ENCODE results near the gene CHD6.

Gene CHD6

GRCh38 chr20:41366546-41367392, 251.4 kb downstream of the CHD6 start, which contains the start of gene EMILIN3:
Gene EMILIN3, minus strand, starts transcription at chr20:41366818. Its CDS starts 184 bp downstream, at chr20:41366634.
- no peak for DNase-seq (ENCODE audit: low spot score)

- no peak for DNase-seq (ENCODE audit: low spot score)
Measured at GRCh38 chr20:41365777-41366545, 252.2 kb downstream of the CHD6 start.

- DNase-seq (ENCODE audit: low spot score) = no peak
Measured at GRCh38 chr20:41364967-41365765, 253.0 kb downstream of the CHD6 start.

- DNase-seq (ENCODE audit: low spot score) = no peak
Measured at GRCh38 chr20:41364236-41364855, 253.8 kb downstream of the CHD6 start.

GRCh38 chr20:41363601-41364000, 254.6 kb downstream of the CHD6 start:
- no peak for DNase-seq (ENCODE audit: low spot score)

GRCh38 chr20:41362748-41363140, 255.4 kb downstream of the CHD6 start:
- no peak for DNase-seq (ENCODE audit: low spot score)

- no peak for DNase-seq (ENCODE audit: low spot score)
Measured at GRCh38 chr20:41361757-41362747, 256.1 kb downstream of the CHD6 start.

GRCh38 chr20:41360831-41361756, 257.1 kb downstream of the CHD6 start:
- DNase-seq (ENCODE audit: low spot score) = no peak

- no peak for DNase-seq (ENCODE audit: low spot score)
Measured at GRCh38 chr20:41359541-41360011, 258.6 kb downstream of the CHD6 start.

GRCh38 chr20:41358717-41359116, 259.5 kb downstream of the CHD6 start:
- no peak for DNase-seq (ENCODE audit: low spot score)

- DNase-seq (ENCODE audit: low spot score) = no peak
Measured at GRCh38 chr20:41358230-41358629, 259.9 kb downstream of the CHD6 start.

GRCh38 chr20:41357424-41358163, 260.6 kb downstream of the CHD6 start:
- DNase-seq (ENCODE audit: low spot score) = no peak

GRCh38 chr20:41356951-41357350, 261.2 kb downstream of the CHD6 start:
- DNase-seq (ENCODE audit: low spot score) = no peak

- DNase-seq (ENCODE audit: low spot score) = no peak
Measured at GRCh38 chr20:41355598-41356203, 262.5 kb downstream of the CHD6 start.

- no peak for DNase-seq (ENCODE audit: low spot score)
Measured at GRCh38 chr20:41355192-41355591, 263.0 kb downstream of the CHD6 start.

- no peak for DNase-seq (ENCODE audit: low spot score)
Measured at GRCh38 chr20:41353530-41353929, 264.6 kb downstream of the CHD6 start.

- no peak for DNase-seq (ENCODE audit: low spot score)
Measured at GRCh38 chr20:41352666-41353065, 265.5 kb downstream of the CHD6 start.

- DNase-seq (ENCODE audit: low spot score) = no peak
Measured at GRCh38 chr20:41352106-41352505, 266.1 kb downstream of the CHD6 start.
